ENCODE results near the gene PRRC2B. TPM values are rescaled to one million over a fixed set of nuclear protein-coding genes. Genes with fewer than 3 reads are reported as not detected.

The PRRC2B gene
- total and polyA plus RNA-seq, 2 of the 13 experiments (the other 11 are each of a cell fraction or from before 2014, with no cell fraction given), result 20.8 to 37.4 TPM

DNA sequence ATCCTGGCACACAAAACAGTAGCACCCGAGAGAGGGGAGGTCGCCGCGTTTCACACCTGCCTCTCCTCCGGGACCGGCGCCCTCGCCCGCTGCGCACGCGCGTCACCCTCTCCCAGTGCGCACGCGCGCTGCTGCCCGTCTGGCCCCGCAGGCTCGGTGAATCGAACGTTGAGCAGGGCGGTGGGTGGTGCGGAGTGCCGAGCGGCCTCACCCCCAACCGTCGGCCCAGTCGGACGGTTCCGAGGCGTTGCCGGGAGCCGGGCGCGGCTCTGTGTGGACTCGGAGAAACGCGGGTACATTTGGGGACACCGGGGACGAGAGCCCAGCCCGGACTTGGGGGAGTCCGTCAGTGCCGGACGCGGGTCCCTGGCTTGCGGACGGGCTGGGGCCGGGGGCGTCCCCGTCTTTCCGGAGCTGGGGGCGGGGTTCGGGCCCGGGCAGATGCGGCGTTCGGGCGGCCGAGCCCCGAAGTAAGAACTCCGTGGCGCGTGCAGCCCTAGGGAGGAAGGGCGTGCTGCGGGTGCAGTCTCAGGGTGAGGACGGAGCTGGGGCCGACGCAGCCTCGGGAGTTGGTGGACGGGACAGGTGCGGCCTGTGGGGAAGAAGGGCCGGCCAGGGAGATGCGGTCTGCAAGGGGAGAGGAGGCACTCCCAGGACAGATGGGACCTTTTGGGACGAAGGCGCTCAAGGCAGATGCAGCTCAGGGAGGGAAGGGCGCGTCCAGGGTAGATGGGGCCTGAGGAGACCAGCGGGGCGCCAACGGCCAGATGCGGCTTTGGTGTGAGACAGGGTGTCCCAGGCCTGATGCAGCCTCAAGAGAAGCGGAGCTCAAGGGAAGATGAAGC, 109.1 kb downstream of the PRRC2B start, which contains the start of gene POMT1 (continued):
- TF ChIP-seq ZNF839 (CRISPR knock-in tag; IDR thresholded peaks at IDR 0.05; ENCODE audit: borderline replicate concordance) (peak; percentile 97), ZNF160 (CRISPR knock-in tag; IDR thresholded peaks at IDR 0.05) (peak; percentile 62; the same call in 1 of the 2 replicates), ZNF34 (CRISPR knock-in tag; IDR thresholded peaks at IDR 0.05; ENCODE audit: borderline replicate concordance) (0 out of 2 replicates have a peak, but pooled peaks have one; percentile 71), U2AF2 (IDR thresholded peaks at IDR 0.05; ENCODE audit: low read depth, low read length) (0 out of 2 replicates have a peak, but pooled peaks have one; percentile 43), FOXK1 (CRISPR knock-in tag; IDR thresholded peaks at IDR 0.05; ENCODE audit: borderline replicate concordance, low read depth) (peak; percentile 65; the same call in 1 of the 2 replicates), ZFX (CRISPR knock-in tag; IDR thresholded peaks at IDR 0.05; ENCODE audit: low read depth) (peak; percentile 93), NFKBIZ (CRISPR knock-in tag; IDR thresholded peaks at IDR 0.05) (peak; percentile 70), ZBTB34 (CRISPR knock-in tag; IDR thresholded peaks at IDR 0.05) (no peak), RBFOX2 (IDR thresholded peaks at IDR 0.05; ENCODE audit: low read depth, low read length) (peak; percentile 71), ZGPAT (CRISPR knock-in tag; IDR thresholded peaks at IDR 0.05) (peak; percentile 77), KDM2A (CRISPR knock-in tag; IDR thresholded peaks at IDR 0.05; ENCODE audit: borderline replicate concordance, low read depth) (peak; percentile 100), MIER3 (CRISPR knock-in tag; IDR thresholded peaks at IDR 0.05; ENCODE audit: borderline replicate concordance) (no peak), THAP11 (CRISPR knock-in tag; IDR thresholded peaks at IDR 0.05) (peak; percentile 89), TAF15 (IDR thresholded peaks at IDR 0.05; ENCODE audit: low read depth, low read length, poor library complexity, severe bottlenecking) (no peak), ZNF556 (CRISPR knock-in tag; IDR thresholded peaks at IDR 0.05; ENCODE audit: borderline replicate concordance) (peak; percentile 63), HNRNPK (IDR thresholded peaks at IDR 0.05; ENCODE audit: low read depth, low read length, poor library complexity, severe bottlenecking) (no peak), SALL2 (CRISPR knock-in tag; IDR thresholded peaks at IDR 0.05) (peak; percentile 82), ZBTB38 (CRISPR knock-in tag; IDR thresholded peaks at IDR 0.05) (peak; percentile 17)
- TF ChIP-seq, protein P1, sequence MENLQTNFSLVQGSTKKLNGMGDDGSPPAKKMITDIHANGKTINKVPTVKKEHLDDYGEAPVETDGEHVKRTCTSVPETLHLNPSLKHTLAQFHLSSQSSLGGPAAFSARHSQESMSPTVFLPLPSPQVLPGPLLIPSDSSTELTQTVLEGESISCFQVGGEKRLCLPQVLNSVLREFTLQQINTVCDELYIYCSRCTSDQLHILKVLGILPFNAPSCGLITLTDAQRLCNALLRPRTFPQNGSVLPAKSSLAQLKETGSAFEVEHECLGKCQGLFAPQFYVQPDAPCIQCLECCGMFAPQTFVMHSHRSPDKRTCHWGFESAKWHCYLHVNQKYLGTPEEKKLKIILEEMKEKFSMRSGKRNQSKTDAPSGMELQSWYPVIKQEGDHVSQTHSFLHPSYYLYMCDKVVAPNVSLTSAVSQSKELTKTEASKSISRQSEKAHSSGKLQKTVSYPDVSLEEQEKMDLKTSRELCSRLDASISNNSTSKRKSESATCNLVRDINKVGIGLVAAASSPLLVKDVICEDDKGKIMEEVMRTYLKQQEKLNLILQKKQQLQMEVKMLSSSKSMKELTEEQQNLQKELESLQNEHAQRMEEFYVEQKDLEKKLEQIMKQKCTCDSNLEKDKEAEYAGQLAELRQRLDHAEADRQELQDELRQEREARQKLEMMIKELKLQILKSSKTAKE (CRISPR knock-in tag; IDR thresholded peaks at IDR 0.05; ENCODE audit: borderline replicate concordance), result no peak
- TF ChIP-seq, protein P2, sequence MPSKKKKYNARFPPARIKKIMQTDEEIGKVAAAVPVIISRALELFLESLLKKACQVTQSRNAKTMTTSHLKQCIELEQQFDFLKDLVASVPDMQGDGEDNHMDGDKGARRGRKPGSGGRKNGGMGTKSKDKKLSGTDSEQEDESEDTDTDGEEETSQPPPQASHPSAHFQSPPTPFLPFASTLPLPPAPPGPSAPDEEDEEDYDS (CRISPR knock-in tag; IDR thresholded peaks at IDR 0.05), result peak; percentile 45
